Brain pericyte (primary cell): ENCODE results near the gene PIK3C2B.

ENCODE experiments used
- DNase-seq: peaks from one replicate; pipeline ENCODE4 v3.0.0-alpha.2; 2012; ENCODE audit warnings: low read depth, low spot score

Gene PIK3C2B

DNA sequence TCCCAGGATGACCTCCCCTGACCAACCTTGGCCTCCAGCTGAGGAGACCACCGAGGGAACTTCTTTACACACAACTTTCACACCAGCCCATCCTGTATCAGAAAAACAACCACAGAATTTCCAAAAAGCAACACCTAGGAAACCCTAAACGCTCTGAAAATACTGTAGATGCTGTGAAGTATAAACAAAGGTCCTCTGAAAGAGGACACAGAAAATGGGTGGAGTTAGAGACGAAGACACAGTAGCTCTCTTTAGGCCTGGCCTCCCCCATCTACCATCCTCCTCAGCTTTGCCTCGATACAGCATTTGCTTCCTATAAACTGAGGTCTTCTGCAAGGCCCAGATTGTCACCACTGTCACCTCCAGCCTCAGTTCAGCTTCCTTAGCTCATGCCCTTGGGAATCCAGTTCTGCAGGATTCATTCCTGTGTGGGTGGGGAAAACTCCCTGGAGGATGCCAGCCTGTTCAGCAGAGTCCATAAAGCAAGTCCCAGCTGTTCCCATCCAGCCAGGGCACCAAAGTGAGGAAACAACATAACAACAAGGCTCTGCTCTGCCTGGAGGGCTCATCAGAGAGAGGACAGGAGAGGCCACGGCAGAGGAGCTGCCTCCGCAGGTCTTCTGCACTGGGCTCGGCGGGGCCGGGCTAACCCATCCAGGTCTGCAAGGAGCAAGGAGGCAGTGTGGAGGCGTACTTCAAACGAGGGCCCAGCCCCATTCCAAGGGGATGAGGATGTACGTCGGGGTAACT, 15.0 kb downstream of the PIK3C2B start:
- no peak for DNase-seq

DNA sequence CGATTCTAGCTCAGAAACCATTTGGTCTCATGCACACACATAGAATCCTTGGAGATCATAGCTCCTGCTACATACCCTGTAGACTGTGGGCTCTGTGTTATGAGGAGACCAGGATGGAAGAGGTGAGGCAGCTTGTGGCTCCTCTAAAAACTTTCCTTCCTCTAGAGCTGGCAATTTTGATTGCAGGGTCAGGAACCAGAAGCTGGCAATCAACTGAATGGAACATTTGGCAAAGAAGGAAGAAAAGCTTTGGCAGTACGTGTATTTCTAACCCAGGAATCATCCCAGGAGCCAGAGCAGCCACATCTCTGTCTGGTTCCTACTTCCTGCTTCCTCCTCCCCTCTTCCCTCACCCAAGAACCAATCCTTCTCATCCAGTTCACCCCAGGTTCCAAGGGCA, 15.7 kb downstream of the PIK3C2B start:
- no peak for DNase-seq

DNA sequence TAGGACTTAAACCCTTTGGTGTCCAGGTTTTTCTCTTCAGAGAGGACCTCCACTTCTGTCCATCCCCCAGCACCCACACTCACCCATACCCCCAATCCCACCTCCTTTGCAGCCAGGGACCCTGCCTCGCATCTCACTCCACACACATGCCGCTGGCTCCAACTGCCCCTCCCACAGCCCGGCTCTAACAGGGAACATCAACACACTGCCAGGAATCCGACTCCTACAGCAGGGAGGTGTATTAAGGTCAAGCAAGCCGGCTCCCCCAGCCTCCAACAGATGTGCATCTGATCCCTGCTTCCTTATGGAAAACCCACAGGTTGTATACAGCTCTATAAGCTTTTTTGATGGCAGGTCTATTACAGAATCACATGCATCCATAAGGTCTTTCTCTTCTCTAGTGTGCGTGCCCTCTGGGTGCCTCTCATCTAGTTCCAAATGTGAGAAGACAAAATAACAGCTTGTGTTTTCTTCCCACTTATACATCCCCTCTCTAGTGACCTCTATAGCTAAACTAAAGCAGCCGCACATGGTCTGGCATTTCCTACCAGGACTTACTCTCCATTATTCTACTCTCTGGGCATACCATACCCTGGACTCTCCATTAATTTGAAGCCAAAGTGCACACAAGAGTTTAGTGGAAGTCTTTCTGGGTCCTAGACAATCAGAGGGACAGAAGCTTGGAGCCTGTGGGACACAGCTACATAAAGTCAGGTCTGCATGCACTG, 16.3 kb downstream of the PIK3C2B start:
- no peak for DNase-seq

GRCh38 chr1:204477036-204477740, 17.4 kb downstream of the PIK3C2B start:
- DNase-seq, result no peak

- DNase-seq, result no peak
Observed at GRCh38 chr1:204476563-204476962, 18.0 kb downstream of the PIK3C2B start.

GRCh38 chr1:204475656-204476432, 18.8 kb downstream of the PIK3C2B start:
- DNase-seq, result no peak

GRCh38 chr1:204473400-204473965, 21.1 kb downstream of the PIK3C2B start:
- DNase-seq, result no peak

DNA sequence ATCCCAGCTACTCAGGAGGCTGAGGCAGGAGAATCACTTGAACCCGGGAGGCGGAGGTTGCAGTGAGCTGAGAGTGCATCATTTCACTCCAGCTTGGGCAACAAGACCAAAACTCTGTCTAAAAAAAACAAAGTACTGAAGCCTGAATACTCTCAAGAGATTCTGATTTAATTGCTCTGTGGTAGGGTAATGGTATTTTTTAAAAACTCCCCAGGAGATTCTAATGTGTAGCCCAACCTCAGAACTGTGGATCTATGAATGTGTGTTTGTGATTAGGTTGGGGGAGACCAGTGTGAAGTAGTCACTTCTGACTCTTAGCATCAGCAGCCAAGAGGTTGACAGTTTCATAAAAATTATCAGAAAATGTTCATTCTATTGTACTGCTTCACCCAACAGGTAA, 21.9 kb downstream of the PIK3C2B start:
- DNase-seq, result no peak

GRCh38 chr1:204471687-204472086, 22.9 kb downstream of the PIK3C2B start:
- no peak for DNase-seq

GRCh38 chr1:204469304-204469703, 25.3 kb downstream of the PIK3C2B start:
- no peak for DNase-seq

GRCh38 chr1:204468766-204469302, 25.8 kb downstream of the PIK3C2B start:
- no peak for DNase-seq

DNA sequence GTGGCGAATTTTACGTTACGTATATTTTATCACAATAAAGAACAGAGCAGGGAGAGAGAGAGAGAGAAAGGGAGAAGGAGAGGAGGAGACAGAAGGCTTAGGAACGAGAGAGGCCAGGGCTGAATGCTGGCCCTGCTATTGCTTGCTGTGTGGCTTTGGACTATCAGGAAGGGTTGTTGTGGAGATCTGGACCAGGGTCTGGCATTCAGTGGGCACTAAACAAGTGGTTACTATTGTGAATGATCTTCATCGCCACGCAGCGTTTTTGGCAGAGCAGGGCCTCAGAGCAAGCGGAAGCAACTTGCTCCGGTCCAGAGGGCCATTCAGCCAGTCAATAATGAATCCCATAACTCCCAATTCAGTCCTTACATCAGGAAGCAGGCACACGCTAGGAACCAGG, 26.4 kb downstream of the PIK3C2B start:
- DNase-seq, result no peak

DNA sequence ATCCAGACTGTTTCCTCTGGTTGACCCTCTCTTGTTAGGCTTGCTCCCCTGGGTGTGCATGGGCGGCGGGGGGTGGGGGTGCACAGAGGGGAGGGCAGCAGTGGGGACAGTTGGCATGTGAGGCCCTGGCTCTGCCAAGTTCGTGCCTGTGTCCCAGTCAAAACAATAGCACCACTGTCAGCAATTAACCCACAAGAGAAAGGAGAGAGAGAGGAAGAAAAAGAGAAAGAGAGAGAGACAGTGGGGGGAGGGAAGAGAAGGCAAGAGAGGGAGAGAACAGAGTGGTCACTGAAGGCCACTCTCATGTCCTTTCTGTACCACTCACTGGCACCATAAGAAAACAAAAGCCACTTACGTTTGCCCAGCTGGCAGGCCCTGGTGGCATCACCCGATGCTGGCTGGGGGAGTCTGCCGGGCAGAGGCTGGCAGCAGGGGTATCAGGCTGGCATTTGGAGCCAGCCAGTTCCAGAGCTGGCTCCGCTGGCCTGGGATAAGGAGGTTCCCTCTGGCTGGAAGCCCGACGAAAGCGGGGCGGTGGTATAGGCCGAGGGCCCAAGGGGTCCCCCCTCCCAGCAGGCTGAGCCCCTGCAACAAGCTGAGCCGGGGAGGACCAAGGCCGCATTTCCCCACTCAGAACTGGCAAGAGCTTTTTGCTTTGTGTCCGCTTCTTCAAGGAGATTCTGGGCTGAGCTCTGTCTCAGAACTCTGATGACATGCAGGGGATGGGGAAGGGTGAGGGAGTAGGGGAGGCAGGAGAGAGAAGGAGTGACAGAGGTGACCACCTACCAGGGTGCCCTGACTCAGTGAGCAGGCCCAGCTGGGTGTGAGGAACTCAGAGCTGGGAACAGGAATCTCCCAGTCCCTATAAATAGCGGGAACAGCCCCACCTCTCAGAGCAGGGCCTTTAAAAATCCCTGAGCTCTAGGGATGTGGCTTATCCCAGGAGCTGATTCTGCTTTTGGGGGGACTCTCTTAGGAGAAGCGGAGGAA, 27.9 kb downstream of the PIK3C2B start:
- no peak for DNase-seq

- no peak for DNase-seq
Observed at GRCh38 chr1:204465546-204466415, 28.8 kb downstream of the PIK3C2B start.

- DNase-seq, result no peak
Observed at GRCh38 chr1:204464701-204465100, 29.9 kb downstream of the PIK3C2B start.

DNA sequence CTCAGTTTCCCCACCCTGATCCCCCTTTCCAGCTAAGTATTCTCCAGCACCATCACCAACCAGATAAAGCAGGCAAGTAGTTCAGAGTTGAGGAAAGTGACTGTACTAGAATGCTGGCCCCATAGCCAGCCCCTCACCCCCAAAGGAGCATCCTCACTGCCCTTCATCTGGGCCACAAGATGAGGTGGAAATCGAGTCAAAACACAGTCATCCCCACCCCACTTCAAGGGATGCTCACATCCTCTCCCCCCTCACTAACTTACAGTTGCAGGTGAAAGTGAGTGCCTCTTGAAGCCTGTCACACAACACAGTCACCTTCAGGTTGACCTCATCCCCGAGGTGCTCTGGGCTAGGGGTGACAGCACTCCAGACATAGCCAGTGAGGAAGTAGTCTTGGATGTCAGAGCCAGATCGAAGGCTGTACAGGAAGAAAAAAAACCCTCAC, 30.4 kb downstream of the PIK3C2B start:
- no peak for DNase-seq

- no peak for DNase-seq
Observed at GRCh38 chr1:204463125-204464060, 31.2 kb downstream of the PIK3C2B start.

DNA sequence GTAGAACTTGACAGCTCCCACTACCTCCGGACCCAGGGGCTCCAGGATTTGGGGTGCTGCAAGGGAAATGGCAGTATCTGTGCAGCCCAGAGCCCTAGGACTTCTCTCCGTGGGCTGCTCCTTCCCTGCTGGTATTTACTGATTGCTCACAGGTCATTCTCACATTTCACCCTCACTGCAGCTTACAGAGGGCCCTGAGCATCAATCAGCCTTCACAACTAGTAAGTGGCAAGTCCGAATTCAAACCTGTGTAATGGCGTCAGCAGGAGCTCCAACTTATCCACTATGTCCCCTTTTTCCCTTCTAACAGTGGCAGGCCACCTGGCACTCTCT, 32.4 kb downstream of the PIK3C2B start:
- no peak for DNase-seq
